Adrenal gland (tissue), 12 donors: ENCODE data around the gene ARHGAP26. TPM values are rescaled to one million over a fixed set of nuclear protein-coding genes. Genes with fewer than 3 reads are reported as not detected.

Experiments
- DNase-seq, 7 donors: peaks; one replicate each; pipeline ENCODE4 v3.0.0-alpha.2; 2019 to 2020
- H3K27ac ChIP-seq, 5 donors: fragments of 200-600 bp; sonication (generic) in 4 of 5; 1 replicate in 3 of 5; 2 replicates in 2 of 5; pipeline versions ENCODE4 v1.5.1 to v1.8.0; 2016 to 2020; ENCODE audit warnings: mild to moderate bottlenecking in 1 of 5
- H3K27me3 ChIP-seq: fragments of 200-600 bp; 2 replicates; pipeline ENCODE4 v1.8.0; 2021
- H3K36me3 ChIP-seq, 2 donors: fragments of 200-600 bp; replicated peaks in 1 of 2; 1 replicate in 1 of 2; 2 replicates in 1 of 2; pipeline versions ENCODE4 v1.5.1 to v1.8.0; 2018 to 2022
- H3K4me1 ChIP-seq, 2 donors: fragments of 200-600 bp; replicated peaks in 1 of 2; 1 replicate in 1 of 2; 2 replicates in 1 of 2; pipeline versions ENCODE4 v1.5.1 to v1.8.0; 2018 to 2021
- H3K4me3 ChIP-seq, 4 donors: fragments of 200-600 bp; sonication (generic) in 3 of 4; one replicate each; pipeline ENCODE4 v1.5.1; 2016 to 2018
- H3K9me3 ChIP-seq, 3 donors: fragments of 200-600 bp; sonication (generic) in 1 of 3; replicated peaks in 1 of 3; 1 replicate in 2 of 3; 2 replicates in 1 of 3; pipeline versions ENCODE4 v1.5.1 to v1.8.0; 2016 to 2021
- POLR2A ChIP-seq, 2 donors: fragments of 450-650 bp; IDR thresholded peaks; one replicate each; pipeline ENCODE4 v1.6.1; 2017; ENCODE audit warnings: antibody characterized with exemption in 2 of 2, mild to moderate bottlenecking in 2 of 2, moderate library complexity in 1 of 2
- WGBS, 4 donors: extraction: QIAGEN DNeasy Blood & Tissue Kit in 2 of 4; methylation state at CpG; one replicate each; pipeline versions ENCODE4 v1.1.5 to v1.1.7; 2013 to 2017; 5-methylcytosine and 5-hydroxymethylcytosine counted together
- intact Hi-C, 2 donors: fragments of 100-400 bp; cut with DNase I; formaldehyde crosslinking; loops; one replicate each; pipeline versions ENCODE4 v1.14.1 to v1.15.0; 2022 to 2023
- polyA plus RNA-seq, 3 donors: library from polyadenylated mRNA; stranded (reverse); fragments of 200-250 nt in 2 of 3; fragments of 350-450 nt in 1 of 3; fragmentation: Illumina TruSeq in 1 of 3; extraction: RNeasy Lipid Tissue Mini Kit (QIAGEN cat#74804) in 1 of 3; gene quantifications; one replicate each; pipeline ENCODE4 v1.2.3, GENCODE V29; 2013 to 2014
- total RNA-seq, 9 donors: library from RNA; depleted of rRNA in 4 of 9; stranded (reverse); fragments of >200 nt in 4 of 9; fragments of 120-200 nt in 1 of 9; fragmentation: NEBNext Ultra II Directional in 1 of 9; extraction: Animal tissue kit (Norgen Biotek cat#: 25700) in 1 of 9; gene quantifications; one replicate each; pipeline versions ENCODE4 v1.1.0 to v1.2.4, GENCODE V29; 2013 to 2023
- TF ChIP-seq, protein P1 (sequence below), 6 experiments: fragments of 450-650 bp in 4 of 6; fragments of 200-600 bp in 2 of 6; sonication (generic) in 1 of 6; IDR thresholded peaks; 1 replicate in 5 of 6; 2 replicates in 1 of 6; pipeline versions ENCODE4 v1.5.1 to v1.8.0; 2016 to 2021; ENCODE audit warnings: antibody characterized with exemption in 6 of 6, mild to moderate bottlenecking in 2 of 6, moderate library complexity in 1 of 6
- donor health status: healthy with polysubstance abuse.
- donor health status: Bipolar disorder and iron deficiency.
- donor health status: DM: yes; HTN: yes; CAD: no.
- donor health status: DM: no; HTN: no; CAD: no.
- donor health status: DM: no; HTN: no; CAD: no.
- donor health status: DM: yes; HTN: yes; CAD: no.

Gene ARHGAP26
- total and polyA plus RNA-seq, 12 donors: 3.0 to 21.7 (median 10.8) TPM

DNA sequence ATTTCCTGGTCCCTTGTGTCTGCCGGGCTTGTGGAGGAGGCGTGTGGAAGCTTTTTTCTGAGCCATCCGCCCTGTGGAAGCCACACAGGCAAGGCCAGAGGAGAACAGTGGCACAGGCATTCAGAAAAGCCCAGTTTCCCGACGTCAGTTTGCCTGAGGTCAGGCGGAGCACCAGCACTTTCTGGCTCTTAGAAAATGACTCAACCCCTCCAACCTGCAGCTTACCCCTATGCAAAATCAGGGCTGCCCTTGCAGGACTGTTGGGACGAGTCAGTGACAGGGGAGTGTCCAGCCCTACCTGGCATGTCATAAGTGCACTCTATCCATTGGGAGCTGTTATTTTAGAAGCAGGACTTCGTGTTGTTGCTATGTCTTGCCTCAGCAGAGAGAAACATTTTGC is 417.3 kb downstream of the ARHGAP26 start:
- no peak for DNase-seq
- Histone ChIP-seq H3K4me3 (no peak overlapping the region), H3K4me1 (peaks cover 0 to 6% of the 10 kb centered on the region in 2 donors), H3K27me3 (no peaks in the 10 kb centered on the region), H3K36me3 (no peaks in the 10 kb centered on the region), H3K9me3 (peaks cover 0 to 7% (median 0%) of the 10 kb centered on the region in 3 donors), H3K27ac (no peak overlapping the region)
- no peak for TF ChIP-seq POLR2A (IDR thresholded peaks at IDR 0.05)
- TF ChIP-seq, protein P1, sequence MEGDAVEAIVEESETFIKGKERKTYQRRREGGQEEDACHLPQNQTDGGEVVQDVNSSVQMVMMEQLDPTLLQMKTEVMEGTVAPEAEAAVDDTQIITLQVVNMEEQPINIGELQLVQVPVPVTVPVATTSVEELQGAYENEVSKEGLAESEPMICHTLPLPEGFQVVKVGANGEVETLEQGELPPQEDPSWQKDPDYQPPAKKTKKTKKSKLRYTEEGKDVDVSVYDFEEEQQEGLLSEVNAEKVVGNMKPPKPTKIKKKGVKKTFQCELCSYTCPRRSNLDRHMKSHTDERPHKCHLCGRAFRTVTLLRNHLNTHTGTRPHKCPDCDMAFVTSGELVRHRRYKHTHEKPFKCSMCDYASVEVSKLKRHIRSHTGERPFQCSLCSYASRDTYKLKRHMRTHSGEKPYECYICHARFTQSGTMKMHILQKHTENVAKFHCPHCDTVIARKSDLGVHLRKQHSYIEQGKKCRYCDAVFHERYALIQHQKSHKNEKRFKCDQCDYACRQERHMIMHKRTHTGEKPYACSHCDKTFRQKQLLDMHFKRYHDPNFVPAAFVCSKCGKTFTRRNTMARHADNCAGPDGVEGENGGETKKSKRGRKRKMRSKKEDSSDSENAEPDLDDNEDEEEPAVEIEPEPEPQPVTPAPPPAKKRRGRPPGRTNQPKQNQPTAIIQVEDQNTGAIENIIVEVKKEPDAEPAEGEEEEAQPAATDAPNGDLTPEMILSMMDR (IDR thresholded peaks at IDR 0.05): no peak
- WGBS, 4 donors: 84 to 100% (median 91%) methylated on average over 4 to 8 of the region's 8 CpGs
- intact Hi-C loops: no loop called here

DNA sequence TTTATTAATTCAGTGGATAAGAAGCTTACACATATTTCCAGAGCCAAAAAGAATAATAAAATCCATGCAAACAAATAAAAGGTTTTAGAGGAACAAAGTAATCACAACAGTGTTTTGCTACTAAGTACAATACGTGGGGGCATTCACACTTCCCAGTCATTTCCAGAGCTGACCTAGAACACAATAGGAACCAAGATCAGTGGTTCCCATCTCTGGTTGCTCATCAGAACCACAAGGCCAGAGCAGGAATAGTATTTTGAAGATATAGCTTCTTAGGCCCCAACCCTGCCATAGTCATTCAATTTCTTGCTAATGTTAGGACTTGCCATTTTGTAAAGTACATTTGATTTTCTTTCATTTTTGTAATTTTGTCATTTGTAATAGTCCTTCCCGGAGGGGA is 417.9 kb downstream of the ARHGAP26 start:
- H3K4me1 ChIP-seq: peaks cover 0 to 1% of the 10 kb centered on the region in 2 donors
- TF ChIP-seq, protein P1 (IDR thresholded peaks at IDR 0.05): no peak
- TF ChIP-seq POLR2A (IDR thresholded peaks at IDR 0.05): no peak
- no peak for DNase-seq
- intact Hi-C loops: no loop called here
- H3K27me3 ChIP-seq: no peaks in the 10 kb centered on the region
- no peak overlapping the region for H3K4me3 ChIP-seq
- no peak overlapping the region for H3K27ac ChIP-seq
- peaks cover 0 to 7% (median 0%) of the 10 kb centered on the region in 3 donors for H3K9me3 ChIP-seq
- H3K36me3 ChIP-seq: no peaks in the 10 kb centered on the region
- 90 to 98% (median 96%) methylated on average over 2 of the region's 2 CpGs for WGBS, 4 donors

DNA sequence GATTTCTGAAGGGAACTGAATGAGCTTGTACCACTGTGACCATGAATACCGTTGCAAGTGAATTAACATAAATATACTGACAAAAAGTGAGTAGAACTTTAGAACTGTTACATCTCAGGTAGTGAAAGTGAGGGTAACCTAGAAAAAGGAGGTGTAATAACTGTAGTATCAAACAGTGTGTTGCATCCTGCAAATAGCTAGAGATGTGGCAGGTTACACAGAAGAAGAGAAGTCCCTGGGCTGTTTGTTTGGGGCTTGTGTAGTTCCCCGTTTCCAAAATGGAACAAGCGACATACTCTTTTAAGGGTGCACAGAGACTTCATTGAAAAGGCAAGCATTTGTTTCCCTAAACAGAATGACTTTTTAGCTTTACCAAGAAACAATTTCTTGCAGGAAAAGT is 418.5 kb downstream of the ARHGAP26 start:
- WGBS, 4 donors: 83 to 97% (median 90%) methylated on average over 3 of the region's 3 CpGs
- H3K36me3 ChIP-seq: no peaks in the 10 kb centered on the region
- no peak overlapping the region for H3K27ac ChIP-seq
- no peak overlapping the region for H3K4me3 ChIP-seq
- no peak for TF ChIP-seq POLR2A (IDR thresholded peaks at IDR 0.05)
- TF ChIP-seq, protein P1 (IDR thresholded peaks at IDR 0.05): no peak
- H3K27me3 ChIP-seq: no peaks in the 10 kb centered on the region
- peaks cover 0 to 7% (median 0%) of the 10 kb centered on the region in 3 donors for H3K9me3 ChIP-seq
- H3K4me1 ChIP-seq: no peaks in the 10 kb centered on the region
- no peak for DNase-seq
- intact Hi-C loops: no loop called here

DNA sequence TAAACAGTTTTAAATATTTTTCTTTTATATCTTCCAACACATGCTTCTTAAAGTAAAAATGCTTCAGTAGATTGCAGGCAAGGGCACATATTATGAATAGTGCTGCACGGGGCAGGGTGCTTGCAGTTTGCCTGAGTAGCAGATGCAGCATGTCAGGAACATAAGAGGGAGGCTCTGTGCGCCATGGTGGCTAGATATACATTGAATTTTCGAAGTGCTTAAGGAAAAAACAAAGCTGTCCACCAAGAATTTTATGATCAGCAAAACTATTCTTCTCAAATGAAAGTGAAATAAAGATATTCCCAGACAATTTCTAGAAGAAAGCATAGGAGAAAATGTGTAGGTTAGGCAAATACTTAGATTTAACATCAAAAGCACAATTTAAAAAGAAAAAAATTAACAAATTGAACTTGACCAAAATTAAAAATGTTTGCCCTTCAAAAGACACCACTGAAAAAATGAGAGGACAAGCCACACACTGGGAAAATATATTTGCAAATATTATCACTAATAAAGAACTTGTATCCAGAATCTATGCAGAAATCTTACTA is 420.2 kb downstream of the ARHGAP26 start:
- no peaks in the 10 kb centered on the region for H3K27me3 ChIP-seq
- H3K36me3 ChIP-seq: no peaks in the 10 kb centered on the region
- H3K27ac ChIP-seq: no peak overlapping the region
- 86 to 94% (median 89%) methylated on average over 3 of the region's 3 CpGs for WGBS, 4 donors
- H3K9me3 ChIP-seq: peaks cover 0 to 7% (median 0%) of the 10 kb centered on the region in 3 donors
- intact Hi-C loops: no loop called here
- no peak for DNase-seq
- no peaks in the 10 kb centered on the region for H3K4me1 ChIP-seq
- no peak overlapping the region for H3K4me3 ChIP-seq
- TF ChIP-seq POLR2A (IDR thresholded peaks at IDR 0.05): no peak
- TF ChIP-seq, protein P1 (IDR thresholded peaks at IDR 0.05): no peak
